Measurements from ENCODE around the gene DLG2.
A peak's percentile ranks its signal among the peaks of the same experiment; 100 is the strongest.

DLG2 gene

GRCh38 chr11:84721561-84721961 is 905.6 kb downstream of the DLG2 start:
- in situ Hi-C loops (cut with HindIII; ENCODE audit: low sequenced_read_pairs) = no loop called here
- TF ChIP-seq CTCF (IDR thresholded peaks at IDR 0.05; ENCODE audit: low read depth, low read length) = no peak
- H3K4me3 ChIP-seq (ENCODE audit: low read depth, low read length) = no peak overlapping the region
- no peak for DNase-seq (ENCODE audit: low read depth, low spot score)

GRCh38 chr11:84720706-84721402 is 906.3 kb downstream of the DLG2 start:
- DNase-seq (ENCODE audit: low read depth, low spot score) = peak; percentile 6
- in situ Hi-C loops (cut with HindIII; ENCODE audit: low sequenced_read_pairs) = no loop called here
- peak overlapping the region; percentile 37 for H3K4me3 ChIP-seq (ENCODE audit: low read depth, low read length)
- no peak for TF ChIP-seq CTCF (IDR thresholded peaks at IDR 0.05; ENCODE audit: low read depth, low read length)

DNA sequence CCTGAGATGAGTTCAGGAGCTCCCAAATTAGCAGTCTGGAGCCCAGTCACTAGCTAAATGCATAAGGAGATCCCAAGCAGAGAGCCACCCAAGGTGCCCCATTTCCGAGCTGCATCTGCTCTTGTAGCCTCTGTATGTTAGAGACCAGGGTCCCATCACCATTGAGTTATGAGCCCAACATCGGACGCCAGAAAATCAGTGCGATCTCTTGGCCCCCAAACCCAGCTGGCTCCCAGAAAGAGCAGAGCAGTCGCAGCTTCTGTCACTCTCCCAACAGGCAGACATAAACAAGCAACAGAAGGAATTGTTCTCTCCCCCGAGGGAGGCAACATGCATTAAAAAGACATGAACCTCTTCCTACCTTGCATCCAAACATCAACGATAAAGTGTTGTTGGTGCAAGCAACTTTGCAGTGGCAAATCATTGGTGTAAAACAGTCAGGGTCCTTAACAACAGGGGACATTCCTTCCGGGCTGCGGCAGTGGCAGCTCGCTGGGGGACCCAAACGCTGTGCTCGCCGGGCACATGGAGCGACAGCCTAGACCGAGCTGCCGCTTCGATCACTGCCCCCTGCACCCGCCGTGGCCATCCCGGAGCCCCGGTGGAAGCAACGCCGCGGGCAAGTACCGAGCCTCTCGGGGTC is 907.1 kb downstream of the DLG2 start:
- no peak for DNase-seq (ENCODE audit: low read depth, low spot score)
- in situ Hi-C loops (cut with HindIII; ENCODE audit: low sequenced_read_pairs) = no loop called here
- TF ChIP-seq CTCF (IDR thresholded peaks at IDR 0.05; ENCODE audit: low read depth, low read length) = no peak
- H3K4me3 ChIP-seq (ENCODE audit: low read depth, low read length) = peak overlapping the region; percentile 37

GRCh38 chr11:84714316-84714780 is 912.8 kb downstream of the DLG2 start:
- DNase-seq (ENCODE audit: low read depth, low spot score) = peak; percentile 34
- H3K4me3 ChIP-seq (ENCODE audit: low read depth, low read length) = no peak overlapping the region
- in situ Hi-C loops (cut with HindIII; ENCODE audit: low sequenced_read_pairs) = no loop called here
- TF ChIP-seq CTCF (IDR thresholded peaks at IDR 0.05; ENCODE audit: low read depth, low read length) = peak; percentile 58

DNA sequence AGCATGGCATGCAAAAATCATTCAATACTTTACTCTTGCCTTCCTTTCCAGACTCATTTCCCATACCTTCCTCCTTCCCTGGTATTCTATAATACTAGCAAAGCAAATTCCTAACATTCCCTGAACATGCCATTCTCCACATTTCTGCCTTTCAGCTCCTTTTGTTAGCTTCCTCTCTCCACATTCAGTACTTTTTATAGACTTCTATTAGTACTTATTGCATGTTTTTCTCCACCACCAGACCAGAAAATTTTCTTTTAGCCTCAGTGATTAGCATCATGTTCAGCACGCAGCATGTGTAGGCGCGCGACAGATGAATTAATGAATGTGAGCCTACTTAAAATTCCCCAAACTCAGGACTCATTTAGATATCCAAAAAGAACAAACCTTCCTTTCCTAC is 935.3 kb downstream of the DLG2 start:
- in situ Hi-C loops (cut with HindIII; ENCODE audit: low sequenced_read_pairs) = no loop called here
- TF ChIP-seq CTCF (IDR thresholded peaks at IDR 0.05; ENCODE audit: low read depth, low read length) = no peak

DNA sequence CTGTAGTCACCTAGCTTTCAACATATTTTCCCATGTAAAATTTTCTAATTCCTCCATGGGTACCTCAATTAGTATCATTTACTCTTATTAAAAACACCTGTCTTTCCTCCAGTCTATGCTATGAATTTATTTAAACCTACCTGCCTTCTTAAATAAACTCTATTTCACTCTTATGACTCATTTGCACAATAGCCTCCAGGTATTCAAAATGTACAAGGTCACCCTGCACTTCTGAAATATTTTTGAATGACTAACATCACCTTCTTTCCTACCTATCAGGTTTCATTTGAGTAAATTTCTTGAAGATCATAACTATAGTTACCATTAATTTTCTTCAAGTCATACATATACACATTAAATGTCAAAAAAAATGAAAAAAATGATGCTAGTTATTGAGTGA is 939.7 kb downstream of the DLG2 start:
- TF ChIP-seq CTCF (IDR thresholded peaks at IDR 0.05; ENCODE audit: low read depth, low read length) = no peak
- H3K4me3 ChIP-seq (ENCODE audit: low read depth, low read length) = no peak overlapping the region
- DNase-seq (ENCODE audit: low read depth, low spot score) = no peak
- in situ Hi-C loops (cut with HindIII; ENCODE audit: low sequenced_read_pairs) = no loop called here

More for the DNA sequence above, 935.3 kb downstream of the DLG2 start:
- no peak overlapping the region for H3K4me3 ChIP-seq (ENCODE audit: low read depth, low read length)
- DNase-seq (ENCODE audit: low read depth, low spot score) = no peak

Data from astrocyte of the spinal cord (primary cell).